BE2C (cell line): Measurements from ENCODE around the gene DPP8.
"Not testable (repeated sequence)": the region's sequence is repeated elsewhere in the genome, so short reads cannot be mapped to it uniquely, and the experiment has no call there.

ENCODE experiments used
- DNase-seq: peaks from one replicate; pipeline ENCODE4 v3.0.0-alpha.2; 2020
- H3K27me3 ChIP-seq: fragments of 250-450 bp; sonication (Bioruptor Pico); 2 replicates; pipeline ENCODE4 v1.5.1; 2020; ENCODE audit warnings: mild to moderate bottlenecking
- H3K36me3 ChIP-seq: fragments of 250-450 bp; sonication (Bioruptor Pico); 2 replicates; pipeline ENCODE4 v1.5.1; 2020; ENCODE audit warnings: mild to moderate bottlenecking
- H3K4me1 ChIP-seq: fragments of 250-450 bp; sonication (Bioruptor Pico); 2 replicates; pipeline ENCODE4 v1.5.1; 2020
- H3K4me3 ChIP-seq: 2 replicates; pipeline ENCODE4 v1.5.1; 2011; ENCODE audit warnings: low read depth, low read length
- H3K9me3 ChIP-seq: fragments of 250-450 bp; sonication (Bioruptor Pico); 2 replicates; pipeline ENCODE4 v1.5.1; 2020
- CTCF ChIP-seq: IDR thresholded peaks from 2 replicates; pipeline ENCODE4 v1.5.1; 2012; ENCODE audit warnings: mild to moderate bottlenecking, low read depth, low read length

Gene DPP8

GRCh38 chr15:65476903-65477302 is 40.6 kb downstream of the DPP8 start:
- TF ChIP-seq CTCF: no peak
- H3K36me3 ChIP-seq: peaks cover 73% of the 10 kb centered on the region

GRCh38 chr15:65470866-65471265 is 46.6 kb downstream of the DPP8 start:
- no peaks in the 10 kb centered on the region for H3K27me3 ChIP-seq
- no peak for DNase-seq
- no peak overlapping the region for H3K4me3 ChIP-seq
- H3K36me3 ChIP-seq: peaks cover 61% of the 10 kb centered on the region
- TF ChIP-seq CTCF: no peak
- no peaks in the 10 kb centered on the region for H3K4me1 ChIP-seq
- no peaks in the 10 kb centered on the region for H3K9me3 ChIP-seq

More at GRCh38 chr15:65476903-65477302, 40.6 kb downstream of the DPP8 start:
- DNase-seq: no peak
- Histone ChIP-seq H3K4me1 (no peaks in the 10 kb centered on the region), H3K9me3 (no peaks in the 10 kb centered on the region), H3K27me3 (no peaks in the 10 kb centered on the region), H3K4me3 (no peak overlapping the region)

GRCh38 chr15:65468229-65468909 is 49.1 kb downstream of the DPP8 start:
- Histone ChIP-seq H3K9me3 (no peaks in the 10 kb centered on the region), H3K4me3 (no peak overlapping the region), H3K36me3 (peaks cover 65% of the 10 kb centered on the region), H3K4me1 (no peaks in the 10 kb centered on the region), H3K27me3 (no peaks in the 10 kb centered on the region)
- no peak for DNase-seq
- TF ChIP-seq CTCF: no peak

- Histone ChIP-seq H3K36me3 (peaks cover 67% of the 10 kb centered on the region), H3K27me3 (no peaks in the 10 kb centered on the region), H3K4me1 (no peaks in the 10 kb centered on the region), H3K4me3 (no peak overlapping the region), H3K9me3 (no peaks in the 10 kb centered on the region)
- no peak for TF ChIP-seq CTCF
- no peak for DNase-seq
Observed at GRCh38 chr15:65466901-65467300, 50.6 kb downstream of the DPP8 start.

GRCh38 chr15:65463096-65463495 is 54.4 kb downstream of the DPP8 start:
- not testable (repeated sequence) for H3K4me3 ChIP-seq, H3K4me1 ChIP-seq, H3K27me3 ChIP-seq, DNase-seq, H3K9me3 ChIP-seq
- peaks cover 81% of the 10 kb centered on the region for H3K36me3 ChIP-seq

GRCh38 chr15:65460741-65461347 is 56.6 kb downstream of the DPP8 start:
- TF ChIP-seq CTCF: no peak
- H3K4me3 ChIP-seq: no peak overlapping the region
- H3K36me3 ChIP-seq: peaks cover 78% of the 10 kb centered on the region
- DNase-seq: no peak
- no peaks in the 10 kb centered on the region for H3K9me3 ChIP-seq
- H3K27me3 ChIP-seq: no peaks in the 10 kb centered on the region
- H3K4me1 ChIP-seq: no peaks in the 10 kb centered on the region

GRCh38 chr15:65455256-65455655 is 62.2 kb downstream of the DPP8 start:
- DNase-seq: not testable (repeated sequence)
- H3K36me3 ChIP-seq: peaks cover 77% of the 10 kb centered on the region

More at GRCh38 chr15:65455256-65455655, 62.2 kb downstream of the DPP8 start:
- not testable (repeated sequence) for H3K4me3 ChIP-seq, H3K9me3 ChIP-seq, H3K4me1 ChIP-seq, H3K27me3 ChIP-seq
